Upper lobe of right lung (tissue), 1 donor: Measurements from ENCODE around the gene ACACB. TPM values are rescaled to one million over a fixed set of nuclear protein-coding genes. Genes with fewer than 3 reads are reported as not detected.
A peak's percentile ranks its signal among the peaks of the same experiment; 100 is the strongest.

Experiments used
- ATAC-seq: fragments of 200-7000 bp; cut with Tn5 transposase; one replicate; pipeline ENCODE4 v1.9.1; 2020; ENCODE audit warnings: mild to moderate bottlenecking, moderate library complexity
- DNase-seq: peaks from one replicate; pipeline ENCODE4 v3.0.0-alpha.2; 2020
- H3K27ac ChIP-seq: fragments of 200-600 bp; one replicate; pipeline ENCODE4 v1.8.0; 2022
- H3K27me3 ChIP-seq: fragments of 200-600 bp; one replicate; pipeline ENCODE4 v1.8.0; 2022; ENCODE audit warnings: mild to moderate bottlenecking
- H3K36me3 ChIP-seq: fragments of 200-600 bp; one replicate; pipeline ENCODE4 v1.8.0; 2022
- H3K4me1 ChIP-seq: fragments of 200-600 bp; one replicate; pipeline ENCODE4 v1.8.0; 2022
- H3K4me3 ChIP-seq: fragments of 200-600 bp; one replicate; pipeline ENCODE4 v1.8.0; 2022; ENCODE audit warnings: mild to moderate bottlenecking
- H3K9me3 ChIP-seq: fragments of 200-600 bp; one replicate; pipeline ENCODE4 v1.8.0; 2022
- intact Hi-C: fragments of 100-400 bp; cut with DNase I; formaldehyde crosslinking; loops from one replicate; pipeline ENCODE4 v1.11.0; 2022
- total RNA-seq: library from RNA; stranded (reverse); fragmentation: NEBNext Ultra II Directional; extraction: Animal tissue kit (Norgen Biotek cat#: 25700); gene quantifications from one replicate; pipeline ENCODE4 v1.2.1, GENCODE V29; 2021
- TF ChIP-seq, protein P1 (sequence below): fragments of 200-600 bp; IDR thresholded peaks from one replicate; pipeline ENCODE4 v1.8.0; 2022; ENCODE audit warnings: antibody characterized with exemption
- donor health status: DM: no; HTN: yes; CAD: no; lungs with severe emphysema.

The ACACB gene
- total RNA-seq, 1 donor from 2014 or later, result 35.2 TPM

DNA sequence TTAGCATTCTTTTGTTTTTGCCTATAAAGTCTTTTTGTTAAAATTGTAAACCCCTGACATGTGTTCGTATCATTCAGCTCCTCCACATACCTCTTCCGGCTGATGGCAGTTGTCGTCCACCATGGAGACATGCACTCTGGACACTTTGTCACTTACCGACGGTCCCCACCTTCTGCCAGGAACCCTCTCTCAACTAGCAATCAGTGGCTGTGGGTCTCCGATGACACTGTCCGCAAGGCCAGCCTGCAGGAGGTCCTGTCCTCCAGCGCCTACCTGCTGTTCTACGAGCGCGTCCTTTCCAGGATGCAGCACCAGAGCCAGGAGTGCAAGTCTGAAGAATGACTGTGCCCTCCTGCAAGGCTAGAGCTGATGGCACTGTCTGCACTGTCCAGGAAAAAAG lies 30.8 kb upstream of the ACACB start:
- no peak for ATAC-seq
- H3K9me3 ChIP-seq, result no peaks in the 10 kb centered on the region
- no peak overlapping the region for H3K4me3 ChIP-seq
- no peak overlapping the region for H3K27ac ChIP-seq
- no peaks in the 10 kb centered on the region for H3K4me1 ChIP-seq
- TF ChIP-seq, protein P1, sequence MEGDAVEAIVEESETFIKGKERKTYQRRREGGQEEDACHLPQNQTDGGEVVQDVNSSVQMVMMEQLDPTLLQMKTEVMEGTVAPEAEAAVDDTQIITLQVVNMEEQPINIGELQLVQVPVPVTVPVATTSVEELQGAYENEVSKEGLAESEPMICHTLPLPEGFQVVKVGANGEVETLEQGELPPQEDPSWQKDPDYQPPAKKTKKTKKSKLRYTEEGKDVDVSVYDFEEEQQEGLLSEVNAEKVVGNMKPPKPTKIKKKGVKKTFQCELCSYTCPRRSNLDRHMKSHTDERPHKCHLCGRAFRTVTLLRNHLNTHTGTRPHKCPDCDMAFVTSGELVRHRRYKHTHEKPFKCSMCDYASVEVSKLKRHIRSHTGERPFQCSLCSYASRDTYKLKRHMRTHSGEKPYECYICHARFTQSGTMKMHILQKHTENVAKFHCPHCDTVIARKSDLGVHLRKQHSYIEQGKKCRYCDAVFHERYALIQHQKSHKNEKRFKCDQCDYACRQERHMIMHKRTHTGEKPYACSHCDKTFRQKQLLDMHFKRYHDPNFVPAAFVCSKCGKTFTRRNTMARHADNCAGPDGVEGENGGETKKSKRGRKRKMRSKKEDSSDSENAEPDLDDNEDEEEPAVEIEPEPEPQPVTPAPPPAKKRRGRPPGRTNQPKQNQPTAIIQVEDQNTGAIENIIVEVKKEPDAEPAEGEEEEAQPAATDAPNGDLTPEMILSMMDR, result no peak
- no peak for DNase-seq
- H3K36me3 ChIP-seq, result peaks cover 87% of the 10 kb centered on the region
- intact Hi-C loops, result no loop called here
- H3K27me3 ChIP-seq, result no peaks in the 10 kb centered on the region

DNA sequence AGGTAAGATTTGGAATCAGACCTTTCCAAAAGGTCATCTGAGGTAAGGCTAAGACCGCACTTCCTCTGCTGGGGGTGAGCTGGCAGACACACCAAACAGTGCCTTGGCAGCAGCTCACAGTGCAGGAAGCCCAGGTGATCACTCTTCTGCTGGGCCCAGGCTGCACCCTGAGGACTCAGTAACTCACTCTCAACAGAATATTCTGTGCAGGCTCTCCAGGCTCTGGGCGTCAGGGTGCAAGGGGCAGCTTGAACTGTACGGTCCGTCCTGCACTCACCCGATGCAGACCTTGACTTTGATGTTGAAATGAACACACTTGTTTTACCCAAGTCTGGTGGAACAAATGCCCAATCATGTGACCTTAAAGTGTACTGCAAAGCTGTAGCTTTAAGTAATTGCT lies 29.1 kb upstream of the ACACB start:
- no peak overlapping the region for H3K27ac ChIP-seq
- peaks cover 7% of the 10 kb centered on the region for H3K4me1 ChIP-seq
- no peaks in the 10 kb centered on the region for H3K9me3 ChIP-seq
- intact Hi-C loops, result no loop called here
- TF ChIP-seq, protein P1, result no peak
- H3K27me3 ChIP-seq, result no peaks in the 10 kb centered on the region
- no peak for DNase-seq
- no peak for ATAC-seq
- peaks cover 73% of the 10 kb centered on the region for H3K36me3 ChIP-seq
- H3K4me3 ChIP-seq, result no peak overlapping the region

DNA sequence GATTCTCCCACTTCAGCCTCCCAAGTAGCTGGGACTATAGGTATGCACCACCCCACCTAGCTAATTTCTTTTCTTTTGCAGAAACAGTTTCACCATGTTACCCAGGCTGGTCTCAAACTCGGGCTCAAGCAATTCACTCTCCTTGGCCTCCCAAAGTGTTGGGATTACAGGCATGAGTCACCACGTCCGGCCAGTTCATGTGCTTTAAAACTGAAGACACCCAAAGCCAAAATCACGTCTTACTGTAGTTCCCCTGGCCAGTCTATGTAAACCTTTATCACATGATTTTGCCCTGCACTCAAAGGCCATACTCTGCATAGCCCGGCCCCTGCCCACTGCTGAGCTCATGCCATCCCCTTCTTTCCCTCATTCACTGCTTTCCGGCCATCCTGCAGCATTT lies 27.6 kb upstream of the ACACB start:
- peaks cover 57% of the 10 kb centered on the region for H3K36me3 ChIP-seq
- DNase-seq (no peak), ATAC-seq (no peak)
- no peaks in the 10 kb centered on the region for H3K9me3 ChIP-seq
- no peak overlapping the region for H3K4me3 ChIP-seq
- H3K27ac ChIP-seq, result no peak overlapping the region
- peaks cover 14% of the 10 kb centered on the region for H3K4me1 ChIP-seq
- intact Hi-C loops, result no loop called here
- no peaks in the 10 kb centered on the region for H3K27me3 ChIP-seq
- TF ChIP-seq, protein P1, result no peak

DNA sequence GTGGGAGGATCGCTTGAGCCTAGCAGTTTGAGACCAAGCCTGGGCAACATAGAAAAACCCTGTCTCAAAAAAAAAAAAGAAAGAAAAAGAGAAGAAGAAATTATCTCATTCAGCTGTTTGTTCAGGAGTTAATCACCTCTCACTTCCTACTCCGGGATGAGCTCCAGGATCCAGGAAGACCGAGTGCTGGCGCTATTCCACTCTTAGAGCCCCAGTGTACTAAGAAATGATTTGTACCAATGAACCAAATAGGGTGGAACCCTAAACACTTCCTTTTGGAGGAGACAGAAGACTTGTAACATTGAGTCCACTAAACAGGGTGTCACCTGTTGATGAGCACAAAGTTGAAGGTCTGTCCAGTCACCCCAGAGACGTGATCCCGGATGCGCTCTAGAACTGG lies 26.7 kb upstream of the ACACB start:
- no peak for DNase-seq
- TF ChIP-seq, protein P1, result no peak

DNA sequence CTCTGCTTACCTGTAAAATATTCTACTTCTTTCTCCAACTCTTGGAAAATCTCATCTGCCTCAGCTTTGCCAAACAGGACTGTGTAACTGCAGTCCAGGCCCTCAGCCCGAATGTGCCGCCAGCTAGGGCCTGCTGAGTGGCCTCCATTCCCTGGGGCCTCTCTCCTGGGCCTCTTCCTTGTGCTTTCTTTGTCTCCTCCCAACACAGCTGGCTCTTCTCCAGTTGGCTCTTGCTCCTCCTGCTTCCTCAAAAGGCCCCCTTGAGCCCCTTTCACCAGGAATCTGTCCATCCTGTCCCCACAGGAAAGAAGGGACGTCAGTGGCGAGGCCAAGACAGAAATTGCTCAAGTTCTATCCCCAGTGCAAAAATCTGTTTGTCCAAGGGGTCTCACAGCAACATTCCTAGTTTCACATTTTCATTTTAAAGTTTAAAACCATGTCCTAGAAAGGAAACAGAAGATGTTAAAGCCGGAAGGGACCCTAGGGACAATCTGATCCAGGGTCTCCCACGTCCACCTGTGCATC lies 23.8 kb upstream of the ACACB start:
- peaks cover 18% of the 10 kb centered on the region for H3K4me1 ChIP-seq
- H3K27me3 ChIP-seq, result no peaks in the 10 kb centered on the region
- ATAC-seq (no peak), DNase-seq (no peak)
- H3K9me3 ChIP-seq, result no peaks in the 10 kb centered on the region
- intact Hi-C loops, result no loop called here
- H3K27ac ChIP-seq, result peak overlapping the region; percentile 78
- peak overlapping the region; percentile 61 for H3K4me3 ChIP-seq
- TF ChIP-seq, protein P1, result no peak
- peaks cover 24% of the 10 kb centered on the region for H3K36me3 ChIP-seq

More for the DNA sequence above, 26.7 kb upstream of the ACACB start:
- Histone ChIP-seq H3K4me3 (no peak overlapping the region), H3K36me3 (peaks cover 52% of the 10 kb centered on the region), H3K27me3 (no peaks in the 10 kb centered on the region), H3K4me1 (peaks cover 14% of the 10 kb centered on the region), H3K27ac (no peak overlapping the region), H3K9me3 (no peaks in the 10 kb centered on the region)
- intact Hi-C loops, result no loop called here
- no peak for ATAC-seq
